Stimulated activated CD8-positive, alpha-beta memory T cell treated with anti-CD3 and anti-CD28 coated beads, Interleukin-15, amount 100 ng/mL, for 48 hours (primary cell): ENCODE measurements around the gene RAB44.
A peak's percentile ranks its signal among the peaks of the same experiment; 100 is the strongest.

Experiments
- DNase-seq, 2 donors: peaks; one replicate each; pipeline ENCODE4 v3.0.0-alpha.2; 2020; ENCODE audit warnings: low read depth in 2 of 2

RAB44 gene

GRCh38 chr6:36729161-36729524, 31.5 kb downstream of the RAB44 start:
- no peak for DNase-seq

DNA sequence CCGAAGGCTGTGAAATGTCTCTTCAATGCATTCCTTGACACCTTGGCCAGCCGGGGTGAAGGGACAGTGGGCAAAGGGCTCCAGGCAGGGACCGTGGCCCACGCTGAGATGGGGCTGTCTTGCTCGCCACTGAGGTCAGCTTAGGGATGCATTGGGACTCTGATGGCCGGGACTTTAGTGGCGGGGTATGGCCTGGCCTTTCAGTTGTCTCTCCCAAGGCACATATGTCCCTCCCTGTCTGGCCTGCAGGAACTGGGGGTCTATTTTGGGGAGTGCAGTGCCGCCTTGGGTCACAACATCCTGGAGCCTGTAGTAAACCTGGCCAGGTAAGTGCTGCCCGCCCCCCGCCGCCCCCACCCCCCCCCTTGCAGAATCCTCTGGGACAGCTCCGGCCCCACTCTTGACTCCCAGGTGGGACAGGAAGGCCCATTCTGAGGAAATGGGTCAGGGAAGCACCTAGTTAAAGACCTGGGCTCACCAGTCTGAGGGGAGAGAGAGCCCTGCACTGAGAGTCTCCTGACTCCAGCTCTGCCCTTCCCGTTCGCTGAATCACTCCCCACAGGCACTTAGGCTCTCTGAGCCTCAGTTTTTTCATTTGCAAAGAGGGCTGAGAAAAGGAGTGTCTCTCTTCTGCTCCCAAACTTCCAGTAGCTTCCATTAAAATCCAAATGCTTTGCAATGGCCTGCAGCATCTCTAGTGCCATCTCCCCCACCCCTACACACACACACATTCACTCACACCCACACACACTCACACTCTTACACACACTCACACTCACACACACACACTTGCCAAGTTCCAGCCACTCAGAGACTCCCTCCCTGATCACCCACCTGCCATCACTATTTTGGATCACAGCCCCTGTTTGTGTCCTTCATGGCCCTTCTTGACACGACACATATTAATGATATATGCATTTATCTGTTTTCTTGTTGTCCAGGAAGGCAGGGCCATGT, 33.1 kb downstream of the RAB44 start:
- no peak for DNase-seq

DNA sequence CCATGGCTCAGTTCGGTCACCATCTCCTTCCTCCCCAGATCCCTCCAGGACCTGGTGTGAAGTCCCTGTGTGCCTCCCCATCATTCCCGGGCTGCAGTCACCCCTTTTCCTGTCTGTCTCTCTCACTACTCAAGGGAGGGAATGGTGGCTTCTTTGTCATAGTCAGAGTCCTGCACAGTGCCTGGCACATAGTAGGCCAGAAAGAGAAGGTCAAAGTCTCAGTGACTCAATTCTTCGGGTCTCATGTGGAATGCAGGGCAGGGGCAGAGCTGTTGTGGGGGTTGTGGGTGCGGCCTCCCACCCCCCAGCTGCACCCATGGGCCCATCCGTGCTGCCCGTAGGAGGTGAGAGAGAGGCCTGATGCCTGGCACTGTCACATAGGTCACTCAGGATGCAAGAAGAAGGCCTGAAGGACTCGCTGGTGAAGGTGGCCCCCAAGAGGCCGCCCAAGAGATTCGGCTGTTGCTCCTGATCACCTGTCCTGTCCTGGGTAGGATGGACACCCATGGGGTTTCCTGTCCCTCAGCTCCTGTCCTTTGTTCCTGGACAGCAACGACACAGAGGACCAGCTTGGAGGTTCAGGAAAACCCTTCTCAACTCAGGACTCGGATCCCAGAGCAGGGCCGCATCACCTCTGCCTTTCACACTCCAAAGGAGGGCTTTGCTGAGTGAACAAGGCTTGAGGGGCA, 34.1 kb downstream of the RAB44 start:
- no peak for DNase-seq

GRCh38 chr6:36733300-36733699, 35.7 kb downstream of the RAB44 start:
- no peak for DNase-seq

- DNase-seq: no peak
Observed at GRCh38 chr6:36734486-36735060, 36.9 kb downstream of the RAB44 start.

- peak in 1 of 2 donors; percentile 8 for DNase-seq
Observed at GRCh38 chr6:36735110-36736071, 37.8 kb downstream of the RAB44 start.

GRCh38 chr6:36737043-36737785, 39.6 kb downstream of the RAB44 start:
- DNase-seq: no peak

DNA sequence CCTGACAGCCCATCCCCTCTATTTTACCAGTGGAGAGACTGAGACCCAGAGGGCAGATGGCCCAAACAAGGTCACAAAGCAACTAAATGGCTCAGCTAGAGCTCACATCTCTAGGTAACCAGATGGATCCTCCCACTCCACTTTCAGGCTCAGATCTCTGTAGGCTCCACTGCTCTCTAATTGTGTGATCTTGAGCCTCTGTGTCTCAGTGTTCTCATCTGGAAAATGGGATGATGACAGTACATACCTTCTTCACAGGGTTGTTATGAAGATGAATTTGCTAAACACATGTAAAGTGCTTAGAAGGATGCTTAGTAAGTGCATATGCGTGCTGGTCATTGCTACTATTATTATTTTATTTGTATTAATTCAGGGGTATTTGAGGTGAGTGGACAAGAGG, 40.5 kb downstream of the RAB44 start:
- no peak for DNase-seq

DNA sequence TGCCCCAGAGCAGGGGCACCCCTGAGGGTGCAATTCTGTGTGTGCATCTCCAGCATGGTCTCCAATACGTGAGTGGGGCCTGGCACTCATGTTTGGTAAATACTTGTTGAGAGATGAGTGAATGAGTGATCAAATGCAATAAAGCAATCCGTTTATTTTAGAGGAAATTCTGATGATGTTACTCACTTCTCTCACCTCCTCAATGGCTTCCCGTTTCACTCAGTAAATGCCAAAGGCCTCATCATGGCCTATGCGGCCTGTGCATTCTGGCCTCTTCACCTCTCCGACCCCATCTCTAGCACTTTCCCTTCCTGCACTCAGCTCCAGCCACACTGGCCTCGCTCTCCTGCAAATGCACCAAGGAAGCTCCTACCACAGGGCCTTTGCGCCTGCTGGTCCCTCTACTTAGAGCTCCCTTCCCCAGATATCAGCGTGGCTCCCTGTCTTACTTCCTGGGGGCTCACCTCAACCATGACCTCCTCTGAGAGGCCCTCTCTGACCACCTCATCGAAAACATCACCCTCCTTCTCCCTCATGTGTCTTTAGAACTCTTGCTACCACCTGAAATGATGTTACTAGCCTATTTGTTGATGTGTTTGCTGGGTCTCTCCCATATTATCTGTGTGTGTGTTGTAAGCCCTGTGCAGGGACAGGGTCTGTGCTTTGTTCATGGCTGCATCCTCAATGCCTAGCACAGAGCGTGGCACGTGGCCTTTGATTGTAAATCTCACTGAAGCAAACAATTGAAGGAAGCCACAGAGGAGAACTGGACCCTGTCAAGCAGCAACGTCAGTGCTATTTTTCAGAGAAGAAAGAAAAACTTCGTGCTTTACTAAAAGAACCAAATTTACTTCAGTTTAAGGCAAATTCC, 42.6 kb downstream of the RAB44 start:
- no peak for DNase-seq

DNA sequence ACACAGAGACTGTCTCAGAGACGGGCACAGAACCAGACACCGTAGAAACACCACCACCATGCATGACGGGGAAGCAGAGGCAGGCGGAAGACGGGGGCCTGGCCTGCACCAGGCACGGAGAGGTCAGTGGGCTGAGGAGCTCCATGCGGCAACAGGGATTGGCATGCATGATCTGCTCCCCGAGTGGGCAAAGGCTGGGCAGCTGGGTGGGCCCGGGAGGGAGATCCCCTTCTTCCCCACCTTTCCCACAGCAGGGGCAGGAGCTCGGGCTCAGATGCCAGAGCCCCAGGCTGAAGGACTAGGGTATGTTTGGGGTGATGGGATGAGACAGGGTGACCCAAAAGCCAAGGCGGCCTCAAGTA, 43.2 kb downstream of the RAB44 start:
- DNase-seq: no peak

- no peak for DNase-seq
Observed at GRCh38 chr6:36742146-36742545, 44.5 kb downstream of the RAB44 start.

DNA sequence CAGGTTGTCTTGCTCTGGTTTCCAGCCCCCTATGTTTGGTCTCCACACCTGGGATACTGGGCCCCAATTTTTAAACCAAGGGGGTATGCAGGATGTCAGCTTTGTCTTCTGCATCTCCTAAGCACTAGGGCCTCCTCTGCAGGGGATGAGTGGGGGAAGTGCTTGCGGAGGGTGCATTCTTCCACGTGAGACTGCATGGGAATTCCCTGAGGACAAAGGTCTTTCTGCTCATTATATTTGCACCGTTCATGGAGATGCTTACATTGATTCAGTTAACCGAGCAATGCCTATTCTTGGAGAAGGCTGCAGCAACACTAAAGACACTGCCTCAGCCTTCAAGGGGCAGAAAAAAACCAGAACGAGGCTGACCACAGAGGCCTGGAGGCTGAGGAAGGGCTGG, 45.4 kb downstream of the RAB44 start:
- no peak for DNase-seq

DNA sequence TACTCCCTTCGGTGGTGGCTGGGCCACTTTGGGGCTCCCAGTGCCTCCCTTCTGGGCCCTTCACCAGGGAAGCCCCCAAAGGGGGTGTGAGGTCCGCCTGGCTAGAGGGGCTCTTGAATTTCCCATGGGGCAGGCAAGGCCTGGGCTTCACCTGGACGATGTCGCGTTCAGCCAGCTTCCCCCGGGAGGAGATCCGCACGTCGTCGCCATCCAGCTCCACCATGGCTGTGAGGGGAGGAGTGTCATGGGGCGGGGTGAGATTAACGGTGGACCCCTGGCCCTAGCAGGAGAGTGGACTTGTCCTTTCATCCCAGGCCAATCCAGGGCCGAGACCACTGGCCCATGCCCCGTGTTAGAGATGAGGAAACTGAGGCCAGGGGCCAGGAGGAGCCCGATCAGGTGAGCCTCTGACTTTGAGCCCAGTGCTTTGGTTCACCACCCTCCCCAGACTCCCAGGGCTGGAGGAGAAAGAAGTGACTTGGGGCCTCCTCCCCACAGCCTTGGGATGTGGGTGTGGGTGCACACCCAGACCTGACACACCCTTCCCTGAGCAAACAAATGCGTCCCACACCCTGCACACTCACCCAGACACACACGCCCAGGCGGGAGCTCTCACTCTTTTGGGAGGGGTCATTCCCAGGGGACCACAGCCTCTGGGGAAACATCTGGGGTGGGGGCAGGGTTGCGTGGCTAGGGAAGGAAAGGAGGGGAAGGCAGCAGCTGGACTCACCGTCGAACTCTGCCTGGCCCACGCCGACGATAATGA, 46.1 kb downstream of the RAB44 start:
- no peak for DNase-seq

GRCh38 chr6:36744304-36744673, 46.7 kb downstream of the RAB44 start:
- DNase-seq: no peak

GRCh38 chr6:36745283-36745682, 47.7 kb downstream of the RAB44 start:
- no peak for DNase-seq

DNA sequence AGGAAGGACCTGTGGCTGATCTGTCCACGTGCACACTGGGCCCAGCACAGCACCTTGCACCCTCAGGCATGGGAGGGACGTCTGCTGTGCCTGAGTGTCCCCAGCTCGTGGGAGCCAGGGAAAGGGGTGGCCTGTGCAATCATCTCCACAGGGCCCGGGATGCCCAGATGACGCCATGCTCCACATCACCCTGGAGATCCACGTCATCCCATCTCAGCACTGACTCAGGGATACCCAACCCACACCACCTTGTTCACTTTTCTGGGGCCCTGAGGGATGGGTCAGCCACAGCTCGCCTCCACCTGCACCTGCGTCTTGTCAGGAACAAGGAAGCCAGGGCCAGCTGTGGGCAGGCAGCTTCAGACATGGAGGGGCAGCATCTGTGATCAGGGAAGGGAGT, 48.2 kb downstream of the RAB44 start:
- no peak for DNase-seq

DNA sequence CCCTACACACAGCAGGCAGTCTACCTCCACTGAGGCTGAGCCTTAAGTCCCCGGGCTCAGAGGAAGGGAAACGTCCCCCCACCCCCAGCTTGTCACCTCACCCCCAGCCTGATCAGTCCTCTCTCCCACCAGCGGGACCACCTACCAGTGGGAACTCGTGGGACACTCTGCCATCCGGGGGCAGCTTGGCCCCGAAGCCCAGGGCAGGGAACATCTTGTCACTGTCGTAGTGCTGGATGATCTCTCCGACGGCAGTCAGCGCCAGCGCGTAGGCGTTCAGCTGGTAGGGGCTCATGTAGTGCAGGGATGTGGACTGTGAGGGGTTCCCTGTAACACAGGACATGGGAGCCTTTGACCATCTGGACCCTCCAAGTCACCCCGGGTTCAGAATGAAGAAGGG, 48.6 kb downstream of the RAB44 start:
- DNase-seq: no peak

- DNase-seq: no peak
Observed at GRCh38 chr6:36749829-36750489, 52.3 kb downstream of the RAB44 start.

- DNase-seq: no peak
Observed at GRCh38 chr6:36751091-36751490, 53.5 kb downstream of the RAB44 start.
